Measurements from ENCODE around the gene PTBP3. TPM values are rescaled to one million over a fixed set of nuclear protein-coding genes. Genes with fewer than 3 reads are reported as not detected.

Gene PTBP3
- total RNA-seq, 2 donors from 2014 or later = 26.5 to 55.6 TPM

- TF ChIP-seq CTCF (IDR thresholded peaks at IDR 0.05) = no peak
- Histone ChIP-seq H3K36me3 (no peaks in the 10 kb centered on the region), H3K4me3 (no peak overlapping the region), H3K9me3 (no peaks in the 10 kb centered on the region), H3K27me3 (replicated peaks; ENCODE audit: insufficient read depth) (no peaks in the 10 kb centered on the region), H3K4me1 (ENCODE audit: control insufficient read depth in 1 of 2, low read depth in 2 of 2) (peaks cover 4 to 9% of the 10 kb centered on the region in 2 donors), H3K27ac (no peak overlapping the region)
- no peak for ATAC-seq (ENCODE audit: insufficient number of reproducible peaks, low FRiP score, low read depth)
- DNase-seq (ENCODE audit: low spot score) = no peak
Observed at GRCh38 chr9:112315331-112316257, 17.8 kb downstream of the PTBP3 start.

DNA sequence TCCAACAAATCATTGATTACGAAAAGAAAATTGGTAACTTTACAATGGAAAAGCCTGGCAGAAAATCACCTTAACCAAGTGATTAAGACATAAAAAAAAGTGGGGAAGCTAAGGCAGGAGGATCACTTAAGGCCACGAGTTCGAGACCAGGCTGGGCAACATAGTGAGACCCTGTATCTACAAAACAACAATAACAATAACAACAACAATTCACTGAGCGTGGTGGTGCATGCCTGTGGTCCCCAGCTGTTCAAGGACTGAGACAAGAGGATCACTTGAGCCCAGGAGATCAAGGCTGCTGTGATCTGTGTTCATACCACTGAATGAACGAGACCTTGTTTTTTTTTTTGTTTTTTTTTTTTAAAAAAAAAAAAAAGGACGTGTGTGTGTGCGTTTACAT lies 21.3 kb downstream of the PTBP3 start:
- H3K4me1 ChIP-seq (ENCODE audit: control insufficient read depth in 1 of 2, low read depth in 2 of 2) = peaks cover 4 to 9% of the 10 kb centered on the region in 2 donors
- H3K36me3 ChIP-seq = no peaks in the 10 kb centered on the region
- no peak for TF ChIP-seq CTCF (IDR thresholded peaks at IDR 0.05)
- ATAC-seq (ENCODE audit: insufficient number of reproducible peaks, low FRiP score, low read depth) (no peak), DNase-seq (ENCODE audit: low spot score) (no peak)
- H3K4me3 ChIP-seq = no peak overlapping the region
- H3K9me3 ChIP-seq = no peaks in the 10 kb centered on the region
- H3K27ac ChIP-seq = no peak overlapping the region
- H3K27me3 ChIP-seq (replicated peaks; ENCODE audit: insufficient read depth) = no peaks in the 10 kb centered on the region

- ATAC-seq (ENCODE audit: insufficient number of reproducible peaks, low FRiP score, low read depth) (no peak), DNase-seq (ENCODE audit: low spot score) (no peak)
- Histone ChIP-seq H3K27me3 (replicated peaks; ENCODE audit: insufficient read depth) (no peaks in the 10 kb centered on the region), H3K27ac (no peak overlapping the region), H3K9me3 (no peaks in the 10 kb centered on the region), H3K4me1 (ENCODE audit: control insufficient read depth in 1 of 2, low read depth in 2 of 2) (peaks cover 4 to 9% of the 10 kb centered on the region in 2 donors), H3K36me3 (no peaks in the 10 kb centered on the region), H3K4me3 (no peak overlapping the region)
- no peak for TF ChIP-seq CTCF (IDR thresholded peaks at IDR 0.05)
Observed at GRCh38 chr9:112311497-112311896, 21.9 kb downstream of the PTBP3 start.

DNA sequence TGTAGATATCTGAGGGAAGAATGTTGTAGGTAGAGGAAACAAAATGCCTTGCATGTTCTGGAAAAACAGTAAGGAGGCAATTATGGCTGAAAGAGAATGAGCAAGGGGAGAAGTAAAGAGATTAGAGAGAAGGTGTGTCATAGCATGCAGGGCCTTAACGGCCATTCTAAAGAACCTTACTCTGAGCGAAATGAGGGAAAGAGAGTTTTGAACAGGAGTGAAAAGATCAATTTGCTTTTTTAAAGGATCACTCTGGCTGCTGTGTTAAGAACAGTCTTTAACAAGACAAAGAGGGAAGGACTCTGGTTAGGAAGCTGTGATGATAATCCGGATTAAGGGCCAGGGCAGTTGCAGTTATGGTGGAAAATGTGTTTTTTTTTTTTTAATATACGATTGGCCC lies 22.6 kb downstream of the PTBP3 start:
- H3K4me1 ChIP-seq (ENCODE audit: control insufficient read depth in 1 of 2, low read depth in 2 of 2) = peaks cover 2 to 4% of the 10 kb centered on the region in 2 donors
- H3K4me3 ChIP-seq = no peak overlapping the region
- TF ChIP-seq CTCF (IDR thresholded peaks at IDR 0.05) = no peak
- no peaks in the 10 kb centered on the region for H3K27me3 ChIP-seq (replicated peaks; ENCODE audit: insufficient read depth)
- ATAC-seq (ENCODE audit: insufficient number of reproducible peaks, low FRiP score, low read depth) = no peak
- no peaks in the 10 kb centered on the region for H3K9me3 ChIP-seq
- no peak for DNase-seq (ENCODE audit: low spot score)
- H3K36me3 ChIP-seq = no peaks in the 10 kb centered on the region
- H3K27ac ChIP-seq = no peak overlapping the region

GRCh38 chr9:112308588-112308987 lies 24.8 kb downstream of the PTBP3 start:
- H3K27ac ChIP-seq = no peak overlapping the region
- H3K36me3 ChIP-seq = no peaks in the 10 kb centered on the region
- H3K4me3 ChIP-seq = no peak overlapping the region
- no peak for TF ChIP-seq CTCF (IDR thresholded peaks at IDR 0.05)
- H3K9me3 ChIP-seq = no peaks in the 10 kb centered on the region
- no peak for ATAC-seq (ENCODE audit: insufficient number of reproducible peaks, low FRiP score, low read depth)
- H3K27me3 ChIP-seq (replicated peaks; ENCODE audit: insufficient read depth) = no peaks in the 10 kb centered on the region
- no peak for DNase-seq (ENCODE audit: low spot score)
- H3K4me1 ChIP-seq (ENCODE audit: control insufficient read depth in 1 of 2, low read depth in 2 of 2) = peaks cover 0 to 4% of the 10 kb centered on the region in 2 donors
